Stimulated activated naive CD8-positive, alpha-beta T cell treated with anti-CD3 and anti-CD28 coated beads, Interleukin-15, Interleukin-2, amounts not matched to agents 100 ng/mL and 50 ng/mL, for 24 hours (primary cell): ENCODE data around the gene FAM107B.

ENCODE experiments used
- H3K27ac Mint-ChIP-seq: one replicate; pipeline ENCODE4 v1.8.0; 2021; ENCODE audit warnings: mild to moderate bottlenecking, mixed read lengths
- H3K27me3 Mint-ChIP-seq: one replicate; pipeline ENCODE4 v1.8.0; 2021; ENCODE audit warnings: mixed read lengths
- H3K36me3 Mint-ChIP-seq: one replicate; pipeline ENCODE4 v1.8.0; 2021; ENCODE audit warnings: low read depth, mixed read lengths
- H3K4me1 Mint-ChIP-seq: one replicate; pipeline ENCODE4 v1.8.0; 2021; ENCODE audit warnings: low read depth, mixed read lengths
- H3K4me3 Mint-ChIP-seq: one replicate; pipeline ENCODE4 v1.8.0; 2021; ENCODE audit warnings: mild to moderate bottlenecking, mixed read lengths
- H3K9me3 Mint-ChIP-seq: one replicate; pipeline ENCODE4 v1.8.0; 2021; ENCODE audit warnings: mixed read lengths

The FAM107B gene

DNA sequence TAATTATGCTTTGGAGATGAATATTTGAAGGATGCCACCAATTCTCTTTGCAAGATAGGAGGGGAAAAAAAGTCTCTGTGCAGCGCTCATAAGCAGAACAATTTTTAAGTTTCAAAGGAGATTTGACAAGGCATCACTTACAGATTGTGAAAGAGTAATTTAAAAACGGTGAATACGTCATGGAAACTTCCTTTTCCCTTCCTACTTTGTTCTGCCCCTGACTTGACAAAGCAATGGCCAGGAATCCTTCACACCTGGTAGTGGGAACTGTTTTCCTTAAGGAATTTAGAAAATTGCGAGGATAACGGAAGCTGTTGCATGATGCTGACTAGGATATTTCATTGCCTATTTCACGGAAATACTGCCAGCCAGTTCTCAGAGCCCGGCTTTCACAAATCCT is 16.7 kb downstream of the FAM107B start:
- H3K27me3 Mint-ChIP-seq: no peaks in the 10 kb centered on the region
- no peaks in the 10 kb centered on the region for H3K9me3 Mint-ChIP-seq
- H3K4me1 Mint-ChIP-seq: peaks cover 4% of the 10 kb centered on the region
- no peaks in the 10 kb centered on the region for H3K36me3 Mint-ChIP-seq
- H3K27ac Mint-ChIP-seq: no peak overlapping the region
- no peak overlapping the region for H3K4me3 Mint-ChIP-seq

DNA sequence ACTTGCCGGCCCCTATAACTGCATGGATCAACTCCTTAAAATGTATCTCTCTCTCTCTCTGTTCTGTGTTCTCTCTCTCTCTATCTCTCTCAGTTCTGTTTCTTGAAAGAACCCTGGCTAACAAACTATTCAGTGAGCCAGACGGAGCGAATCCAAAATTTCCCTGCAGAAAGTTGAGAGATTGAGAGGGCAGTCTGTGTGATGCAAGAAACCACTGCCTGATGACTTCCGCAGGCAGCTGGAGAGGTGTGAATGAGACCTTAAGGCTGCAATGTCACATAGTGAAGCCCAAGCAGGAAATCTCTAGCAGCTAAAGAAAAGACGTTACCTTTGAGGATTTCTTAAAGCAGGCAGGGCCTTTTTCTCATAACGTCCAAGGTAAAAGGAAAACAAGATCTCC is 17.3 kb downstream of the FAM107B start:
- H3K4me1 Mint-ChIP-seq: peaks cover 4% of the 10 kb centered on the region
- no peaks in the 10 kb centered on the region for H3K9me3 Mint-ChIP-seq
- no peak overlapping the region for H3K27ac Mint-ChIP-seq
- no peak overlapping the region for H3K4me3 Mint-ChIP-seq
- H3K36me3 Mint-ChIP-seq: no peaks in the 10 kb centered on the region
- H3K27me3 Mint-ChIP-seq: no peaks in the 10 kb centered on the region

DNA sequence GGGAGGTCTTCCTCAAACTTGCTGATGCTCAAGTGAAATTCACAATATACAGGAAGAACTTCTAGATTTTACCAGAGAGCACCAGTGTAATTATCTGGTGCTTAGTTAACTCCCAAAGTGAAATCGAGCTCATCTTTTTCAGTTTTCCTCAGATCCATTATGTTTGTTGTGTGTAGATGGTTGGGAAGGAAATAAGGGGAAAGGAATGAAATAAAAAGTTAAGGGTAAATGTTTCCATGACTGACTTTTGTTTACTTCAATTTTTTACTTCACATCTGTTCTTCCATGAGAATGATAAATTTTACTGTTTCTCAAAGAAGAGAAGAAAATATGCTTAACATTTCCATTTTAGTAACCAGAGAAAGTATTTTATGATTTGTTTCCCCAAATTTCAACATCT is 21.3 kb downstream of the FAM107B start:
- H3K36me3 Mint-ChIP-seq: no peaks in the 10 kb centered on the region
- H3K4me1 Mint-ChIP-seq: peaks cover 20% of the 10 kb centered on the region
- H3K27ac Mint-ChIP-seq: no peak overlapping the region
- H3K9me3 Mint-ChIP-seq: no peaks in the 10 kb centered on the region
- no peak overlapping the region for H3K4me3 Mint-ChIP-seq
- no peaks in the 10 kb centered on the region for H3K27me3 Mint-ChIP-seq

DNA sequence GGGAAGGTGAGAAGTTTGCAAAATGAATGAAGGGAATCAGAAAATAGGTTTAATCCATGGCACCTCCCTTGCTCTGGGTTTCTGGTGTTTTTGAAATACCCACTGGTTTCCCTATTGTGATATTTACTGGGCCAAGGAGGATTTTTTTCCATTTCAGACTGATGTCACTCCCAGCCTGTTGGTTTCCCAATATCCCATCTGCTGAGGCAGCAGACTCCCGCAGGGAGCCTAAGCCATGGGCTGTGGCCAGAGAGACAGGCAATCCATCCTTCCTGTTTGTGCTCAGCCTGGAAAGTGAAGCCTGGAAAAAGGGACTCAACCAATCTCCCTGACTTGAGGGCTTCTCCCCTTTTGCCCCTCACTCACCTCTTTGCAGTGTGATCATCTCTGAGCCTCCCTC is 22.8 kb downstream of the FAM107B start:
- Mint-ChIP-seq H3K27ac (no peak overlapping the region), H3K4me3 (no peak overlapping the region), H3K4me1 (peaks cover 16% of the 10 kb centered on the region), H3K9me3 (peaks cover 2% of the 10 kb centered on the region), H3K36me3 (no peaks in the 10 kb centered on the region), H3K27me3 (no peaks in the 10 kb centered on the region)

DNA sequence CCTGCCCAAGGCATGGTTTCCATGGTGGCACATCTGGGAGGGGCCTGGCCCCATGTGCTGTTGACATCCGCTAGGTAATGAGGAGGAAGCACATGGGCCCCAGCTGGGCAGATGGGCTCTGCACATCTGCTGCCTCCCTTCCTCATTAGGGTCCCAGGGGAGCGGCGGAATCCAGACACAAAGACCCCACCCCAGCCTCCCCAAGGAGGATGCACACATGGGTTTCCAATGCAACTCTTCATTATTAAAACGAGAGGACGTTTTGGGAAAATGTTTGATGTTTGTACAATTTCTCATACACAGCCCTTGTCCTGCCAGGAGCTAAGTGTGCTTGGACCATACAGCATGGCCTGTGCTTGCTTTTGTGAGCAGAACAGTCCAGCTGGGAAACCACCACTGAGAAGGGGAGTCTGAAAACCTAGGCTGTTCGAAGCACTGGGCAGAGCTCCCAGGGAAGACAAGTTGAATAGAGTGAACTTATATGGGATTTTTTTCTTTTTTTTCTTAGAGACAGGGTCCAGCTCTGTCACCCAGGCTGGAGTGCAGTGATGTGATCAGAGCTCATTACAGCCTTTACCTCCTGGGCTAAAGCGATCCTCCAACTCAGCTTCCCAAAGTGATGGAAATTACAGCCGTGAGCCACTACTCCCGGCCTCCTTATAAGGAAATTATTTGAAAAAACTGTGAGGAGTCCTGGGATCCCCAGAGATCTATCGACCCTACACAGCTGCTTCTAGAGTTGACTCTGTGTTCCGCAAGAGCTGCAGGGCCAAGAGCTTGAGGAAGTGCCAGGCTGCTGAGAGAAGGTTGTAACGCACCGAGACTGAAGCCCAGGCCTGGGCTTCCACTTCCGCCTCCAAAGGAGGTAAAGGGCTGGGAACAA is 23.4 kb downstream of the FAM107B start:
- no peaks in the 10 kb centered on the region for H3K36me3 Mint-ChIP-seq
- H3K4me3 Mint-ChIP-seq: no peak overlapping the region
- H3K27ac Mint-ChIP-seq: no peak overlapping the region
- peaks cover 16% of the 10 kb centered on the region for H3K4me1 Mint-ChIP-seq
- peaks cover 4% of the 10 kb centered on the region for H3K9me3 Mint-ChIP-seq
- H3K27me3 Mint-ChIP-seq: no peaks in the 10 kb centered on the region

DNA sequence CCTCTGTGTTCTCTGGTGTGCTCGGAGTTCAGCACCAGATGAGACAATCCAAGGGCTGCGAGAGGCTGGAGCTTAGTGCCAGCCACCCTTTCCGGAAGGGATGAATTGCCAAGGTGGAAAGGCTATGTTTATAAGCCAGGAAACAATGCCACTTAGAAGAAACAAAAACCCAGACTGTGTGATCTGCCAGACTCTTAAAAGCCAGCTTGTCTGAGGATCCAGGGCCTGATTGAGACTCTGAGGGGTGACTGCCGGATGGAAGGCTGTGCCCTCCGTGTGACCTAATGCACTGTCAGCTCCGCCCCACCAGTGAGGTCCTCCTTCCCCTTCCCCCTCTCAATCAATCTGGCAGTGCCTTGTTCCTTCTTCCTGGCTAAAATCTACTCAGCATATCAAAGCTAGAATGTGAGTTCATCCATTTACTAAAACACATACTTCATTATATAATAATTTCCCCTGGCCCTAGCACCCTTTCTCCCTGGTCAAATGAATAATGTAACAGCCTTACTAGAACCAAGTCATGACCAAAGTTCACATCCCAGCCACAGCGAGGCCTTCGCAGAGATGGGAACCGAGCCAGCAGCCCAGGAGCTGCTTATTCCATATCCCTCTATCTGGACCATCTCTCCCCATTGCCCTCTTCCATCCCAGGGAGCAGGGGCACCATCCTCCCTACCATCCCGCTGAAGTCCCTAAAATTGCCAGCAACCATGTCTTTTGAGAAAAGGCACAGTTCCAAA is 25.5 kb downstream of the FAM107B start:
- H3K4me1 Mint-ChIP-seq: peaks cover 21% of the 10 kb centered on the region
- H3K27ac Mint-ChIP-seq: no peak overlapping the region
- no peaks in the 10 kb centered on the region for H3K36me3 Mint-ChIP-seq

DNA sequence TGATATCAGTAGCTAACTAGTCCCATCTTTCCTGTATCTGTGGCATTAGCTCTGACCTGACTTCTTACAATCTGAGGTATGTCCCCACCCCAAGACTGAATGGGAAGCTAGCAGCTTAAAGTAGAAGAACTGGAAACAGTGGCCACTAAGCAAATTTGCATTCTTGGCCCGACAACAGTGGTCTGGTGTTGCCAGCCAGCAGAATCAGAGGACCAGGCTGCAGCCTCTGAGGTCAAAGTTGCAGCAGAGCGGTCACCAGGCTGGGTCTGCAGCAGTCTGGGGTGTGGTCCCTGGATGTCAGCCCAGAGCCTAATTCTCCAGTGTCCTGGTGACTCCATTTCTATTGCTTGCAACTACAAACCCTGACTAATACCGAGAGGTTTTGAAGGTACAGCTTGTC is 26.3 kb downstream of the FAM107B start:
- H3K9me3 Mint-ChIP-seq: peaks cover 4% of the 10 kb centered on the region
- H3K27ac Mint-ChIP-seq: no peak overlapping the region
- no peak overlapping the region for H3K4me3 Mint-ChIP-seq
- H3K27me3 Mint-ChIP-seq: no peaks in the 10 kb centered on the region
- no peaks in the 10 kb centered on the region for H3K36me3 Mint-ChIP-seq
- peaks cover 29% of the 10 kb centered on the region for H3K4me1 Mint-ChIP-seq

More for the DNA sequence above, 25.5 kb downstream of the FAM107B start:
- Mint-ChIP-seq H3K9me3 (peaks cover 4% of the 10 kb centered on the region), H3K4me3 (no peak overlapping the region), H3K27me3 (no peaks in the 10 kb centered on the region)

DNA sequence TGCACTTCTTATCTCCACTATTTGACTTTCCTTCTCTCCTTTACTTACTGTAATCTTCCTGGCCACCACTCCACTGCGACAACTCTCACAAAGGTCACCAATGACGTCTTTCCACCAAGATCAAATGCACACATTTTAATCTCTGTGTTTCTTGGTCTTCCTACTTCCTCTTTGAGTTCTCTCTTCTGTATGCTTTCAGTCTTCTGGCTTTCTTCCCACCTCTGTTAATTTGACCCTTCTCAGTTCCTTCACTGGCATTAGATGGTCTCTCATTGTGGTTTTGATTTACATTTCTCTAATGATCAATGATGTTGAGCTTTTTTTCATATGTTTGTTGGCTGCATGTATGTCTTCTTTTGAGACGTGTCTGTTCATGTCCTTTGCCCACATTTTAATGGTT is 31.9 kb downstream of the FAM107B start:
- peak overlapping the region; percentile 41 for H3K4me3 Mint-ChIP-seq
- H3K4me1 Mint-ChIP-seq: peaks cover 41% of the 10 kb centered on the region
- no peaks in the 10 kb centered on the region for H3K36me3 Mint-ChIP-seq
- H3K9me3 Mint-ChIP-seq: peaks cover 4% of the 10 kb centered on the region
- H3K27me3 Mint-ChIP-seq: no peaks in the 10 kb centered on the region
- H3K27ac Mint-ChIP-seq: peak overlapping the region; percentile 82

DNA sequence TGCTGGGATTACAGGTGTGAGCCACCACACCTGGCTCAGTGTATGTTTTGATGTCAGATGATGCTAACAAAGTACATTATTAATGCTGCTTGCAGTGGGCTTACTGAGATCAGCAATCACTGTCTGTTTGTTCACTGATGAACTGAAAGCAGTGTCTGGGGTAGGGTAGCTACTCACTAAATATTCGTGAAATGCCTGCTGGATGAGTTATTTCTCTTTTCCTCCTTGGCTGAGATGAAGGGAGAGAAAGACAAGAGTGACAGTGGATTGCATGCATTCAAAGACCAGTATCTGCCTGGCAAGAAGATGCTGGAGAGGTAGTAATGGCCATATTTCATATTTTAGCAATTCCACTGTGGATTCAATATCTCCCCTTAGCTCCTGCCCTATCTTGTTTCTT is 32.3 kb downstream of the FAM107B start:
- H3K9me3 Mint-ChIP-seq: peaks cover 4% of the 10 kb centered on the region
- H3K4me1 Mint-ChIP-seq: peaks cover 41% of the 10 kb centered on the region
- H3K27me3 Mint-ChIP-seq: no peaks in the 10 kb centered on the region
- no peaks in the 10 kb centered on the region for H3K36me3 Mint-ChIP-seq
- H3K27ac Mint-ChIP-seq: peak overlapping the region; percentile 82
- H3K4me3 Mint-ChIP-seq: peak overlapping the region; percentile 41

DNA sequence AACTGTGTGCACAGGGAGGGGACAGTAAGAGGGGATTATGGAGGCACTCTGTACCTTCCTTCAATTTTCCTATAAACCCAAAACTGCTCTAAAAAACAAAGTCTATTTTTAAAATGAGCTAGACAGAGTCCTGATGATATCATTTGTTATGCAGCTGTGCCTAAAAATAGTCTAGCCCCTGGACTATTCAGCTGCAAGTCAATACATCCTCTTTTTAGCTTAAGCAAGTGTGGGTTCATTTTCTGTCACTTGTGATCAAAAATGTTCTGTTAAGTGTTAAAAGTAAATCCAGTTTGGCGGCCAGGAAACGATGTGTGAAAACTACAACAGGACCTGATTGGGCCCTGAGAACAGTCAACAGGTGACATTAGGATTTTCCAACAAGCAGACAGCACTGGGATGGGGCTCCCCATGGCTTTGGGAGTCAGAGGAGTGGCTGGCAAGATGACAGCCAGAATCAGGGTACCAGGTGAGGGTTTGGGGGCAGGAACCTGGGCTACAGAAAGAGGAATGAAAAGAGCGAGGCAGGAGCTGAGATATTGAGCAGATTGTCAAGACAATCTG is 33.9 kb downstream of the FAM107B start:
- no peaks in the 10 kb centered on the region for H3K36me3 Mint-ChIP-seq
- peaks cover 53% of the 10 kb centered on the region for H3K4me1 Mint-ChIP-seq
- H3K9me3 Mint-ChIP-seq: no peaks in the 10 kb centered on the region
- H3K4me3 Mint-ChIP-seq: peak overlapping the region; percentile 15
- H3K27ac Mint-ChIP-seq: peak overlapping the region; percentile 86
- H3K27me3 Mint-ChIP-seq: no peaks in the 10 kb centered on the region

DNA sequence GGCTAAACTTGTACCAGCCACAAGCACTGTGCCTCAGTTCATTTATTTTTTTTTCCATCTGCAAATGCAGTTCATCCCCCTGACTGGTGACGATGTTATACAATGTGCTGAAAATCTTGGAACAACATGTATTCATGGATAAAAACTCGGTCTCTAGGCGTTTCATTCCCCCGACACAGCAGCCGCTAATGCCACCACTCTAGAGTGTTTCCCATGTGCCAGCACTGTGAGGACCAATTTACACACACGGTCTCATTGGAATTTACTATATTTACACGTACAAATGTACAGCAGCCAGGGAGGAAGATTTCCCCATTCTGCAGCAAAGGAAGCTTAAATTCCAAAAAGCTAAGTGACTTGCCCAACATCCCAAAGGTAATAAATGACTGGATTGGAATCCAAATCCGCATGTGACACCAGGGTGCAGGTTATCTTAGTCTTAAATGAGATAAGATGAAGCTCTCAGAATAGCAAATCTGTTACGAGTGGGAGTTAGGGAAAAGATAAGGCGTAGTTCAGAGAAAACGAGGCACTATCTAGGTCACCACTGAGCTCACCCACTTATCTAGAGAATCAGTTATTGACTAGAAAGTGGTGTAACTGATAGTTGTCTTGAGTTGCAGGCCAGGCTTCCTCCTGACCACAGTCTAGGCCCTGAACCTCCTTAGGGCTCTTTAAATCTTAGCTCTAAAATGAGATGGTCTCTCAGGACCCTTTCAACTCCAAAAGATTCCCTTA is 36.7 kb downstream of the FAM107B start:
- H3K4me1 Mint-ChIP-seq: peaks cover 36% of the 10 kb centered on the region
- H3K27ac Mint-ChIP-seq: no peak overlapping the region
- no peaks in the 10 kb centered on the region for H3K27me3 Mint-ChIP-seq
- no peak overlapping the region for H3K4me3 Mint-ChIP-seq
- no peaks in the 10 kb centered on the region for H3K9me3 Mint-ChIP-seq
- H3K36me3 Mint-ChIP-seq: no peaks in the 10 kb centered on the region

DNA sequence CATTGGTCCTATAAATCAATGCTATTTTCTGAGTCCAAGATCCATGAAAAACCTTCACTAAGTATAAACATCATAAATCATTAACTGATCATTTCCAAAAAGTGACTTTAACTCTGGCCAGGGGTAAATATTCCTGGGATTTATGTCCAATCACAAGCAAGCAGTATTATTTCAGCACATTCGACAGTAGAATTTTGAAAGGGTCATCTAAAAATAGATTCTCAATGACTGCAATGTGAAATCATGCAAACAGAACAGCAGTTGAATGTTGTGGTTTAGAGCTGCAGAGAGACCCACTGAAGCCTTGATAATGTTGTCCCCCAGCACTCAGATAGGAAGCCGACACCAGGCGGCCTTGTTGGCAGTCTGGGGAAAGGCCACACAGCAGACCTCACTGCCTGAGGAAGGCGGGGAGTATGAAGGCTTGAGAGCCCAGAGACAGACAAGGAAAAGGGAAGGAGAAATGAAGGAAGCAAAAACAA is 38.1 kb downstream of the FAM107B start:
- H3K4me1 Mint-ChIP-seq: peaks cover 25% of the 10 kb centered on the region
- H3K9me3 Mint-ChIP-seq: no peaks in the 10 kb centered on the region
- H3K36me3 Mint-ChIP-seq: no peaks in the 10 kb centered on the region
- H3K27ac Mint-ChIP-seq: peak overlapping the region; percentile 34
- H3K4me3 Mint-ChIP-seq: no peak overlapping the region
- no peaks in the 10 kb centered on the region for H3K27me3 Mint-ChIP-seq

DNA sequence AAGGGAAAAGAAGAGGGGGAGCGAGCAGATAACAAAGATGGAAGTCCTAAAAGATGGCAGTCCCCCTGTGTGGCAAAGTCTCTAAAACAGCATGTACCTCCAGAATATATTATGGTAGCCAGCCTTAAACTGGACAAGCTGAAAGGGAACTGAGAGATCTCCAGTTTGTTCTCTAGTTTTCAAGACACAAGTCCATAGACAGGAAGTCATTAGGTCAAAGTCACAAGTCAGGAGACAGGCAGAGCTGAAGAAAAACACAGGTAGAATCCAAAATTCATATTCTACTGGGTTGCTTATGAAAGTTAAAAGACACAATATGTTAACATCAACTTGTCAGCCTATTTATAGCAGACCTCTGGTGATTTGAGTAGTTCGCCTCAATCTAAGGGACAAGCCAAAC is 38.7 kb downstream of the FAM107B start:
- Mint-ChIP-seq H3K4me1 (peaks cover 20% of the 10 kb centered on the region), H3K36me3 (no peaks in the 10 kb centered on the region), H3K27ac (no peak overlapping the region)

DNA sequence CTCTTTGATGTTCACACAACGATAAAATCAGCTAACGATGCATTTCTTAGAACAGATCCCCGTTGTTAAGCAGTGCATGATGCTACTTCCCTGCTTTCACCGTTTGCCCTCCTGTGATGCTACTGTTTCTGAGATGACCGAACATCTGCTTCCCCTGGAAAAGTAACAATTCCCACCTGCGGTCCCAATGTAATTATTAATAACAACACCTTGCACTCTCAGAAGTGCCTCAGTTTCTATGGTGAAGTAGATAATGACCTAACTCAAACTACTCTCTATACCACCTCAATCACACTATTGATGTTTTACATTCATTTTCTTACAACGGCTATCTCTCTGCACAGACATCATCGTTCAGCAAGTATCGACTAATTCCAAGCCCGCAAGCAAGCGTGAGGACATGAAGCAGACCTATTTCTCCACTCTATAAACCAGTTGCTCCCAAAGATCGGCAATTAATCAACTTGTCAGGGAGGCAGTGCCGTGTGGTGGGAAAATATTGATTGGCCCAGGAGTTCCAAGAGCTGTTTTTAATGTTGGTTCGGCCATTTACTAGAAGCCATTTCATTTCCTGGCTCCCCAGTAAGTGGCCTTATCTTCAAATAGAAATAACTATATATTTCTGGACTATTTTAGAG is 42.7 kb downstream of the FAM107B start:
- no peak overlapping the region for H3K4me3 Mint-ChIP-seq
- H3K36me3 Mint-ChIP-seq: no peaks in the 10 kb centered on the region
- H3K9me3 Mint-ChIP-seq: peaks cover 6% of the 10 kb centered on the region
- no peaks in the 10 kb centered on the region for H3K27me3 Mint-ChIP-seq
- H3K27ac Mint-ChIP-seq: no peak overlapping the region
- H3K4me1 Mint-ChIP-seq: peaks cover 13% of the 10 kb centered on the region

More for the DNA sequence above, 38.7 kb downstream of the FAM107B start:
- Mint-ChIP-seq H3K4me3 (no peak overlapping the region), H3K27me3 (no peaks in the 10 kb centered on the region), H3K9me3 (no peaks in the 10 kb centered on the region)
